GM19395 (cell line): ENCODE measurements around the gene MUSTN1.

Experiments used
- ATAC-seq: cut with Tn5 transposase; IDR thresholded peaks from one replicate; pipeline ENCODE4 v1.9.1; 2021; ENCODE audit warnings: mild to moderate bottlenecking, moderate library complexity; ENCODE audit not compliant: unreplicated experiment

MUSTN1 gene

GRCh38 chr3:52809662-52810377, 25.0 kb downstream of the MUSTN1 start:
- ATAC-seq, result no peak

GRCh38 chr3:52809149-52809548, 25.7 kb downstream of the MUSTN1 start:
- no peak for ATAC-seq

GRCh38 chr3:52805270-52806039, 29.4 kb downstream of the MUSTN1 start:
- ATAC-seq, result no peak

- ATAC-seq, result no peak
Observed at GRCh38 chr3:52801839-52802238, 33.0 kb downstream of the MUSTN1 start.

- no peak for ATAC-seq
Observed at GRCh38 chr3:52800079-52800478, 34.7 kb downstream of the MUSTN1 start.

- no peak for ATAC-seq
Observed at GRCh38 chr3:52798978-52799476, 35.8 kb downstream of the MUSTN1 start.

- no peak for ATAC-seq
Observed at GRCh38 chr3:52798376-52798977, 36.3 kb downstream of the MUSTN1 start.

- ATAC-seq, result no peak
Observed at GRCh38 chr3:52796411-52796810, 38.4 kb downstream of the MUSTN1 start.

- no peak for ATAC-seq
Observed at GRCh38 chr3:52795298-52795900, 39.4 kb downstream of the MUSTN1 start.

GRCh38 chr3:52794612-52795099, 40.2 kb downstream of the MUSTN1 start, which contains the start of gene ITIH3:
TSS of gene ITIH3 (plus strand) at chr3:52794796. CDS start at chr3:52794804, 8 bp downstream.
- no peak for ATAC-seq

GRCh38 chr3:52793702-52794611, 40.9 kb downstream of the MUSTN1 start:
- no peak for ATAC-seq

GRCh38 chr3:52792961-52793695, 41.7 kb downstream of the MUSTN1 start:
- no peak for ATAC-seq

- no peak for ATAC-seq
Observed at GRCh38 chr3:52792413-52792812, 42.4 kb downstream of the MUSTN1 start.

GRCh38 chr3:52791928-52792327, 42.9 kb downstream of the MUSTN1 start:
- ATAC-seq, result no peak

- no peak for ATAC-seq
Observed at GRCh38 chr3:52791366-52791765, 43.5 kb downstream of the MUSTN1 start.

GRCh38 chr3:52790741-52791140, 44.1 kb downstream of the MUSTN1 start:
- ATAC-seq, result no peak

- ATAC-seq, result no peak
Observed at GRCh38 chr3:52790337-52790736, 44.5 kb downstream of the MUSTN1 start.

- ATAC-seq, result no peak
Observed at GRCh38 chr3:52789746-52790040, 45.1 kb downstream of the MUSTN1 start.

GRCh38 chr3:52788890-52789745, 45.7 kb downstream of the MUSTN1 start:
- no peak for ATAC-seq
